DMS 273 treated with DMSO at 0.1 percent for 48 hours (cell line): Measurements from ENCODE around the gene PSAP.
"Not testable (repeated sequence)": the region's sequence is repeated elsewhere in the genome, so short reads cannot be mapped to it uniquely, and the experiment has no call there.

Experiments used
- DNase-seq: peaks from one replicate; lab custom pipeline; 2025; lab: John Stamatoyannopoulos, UW

PSAP gene

DNA sequence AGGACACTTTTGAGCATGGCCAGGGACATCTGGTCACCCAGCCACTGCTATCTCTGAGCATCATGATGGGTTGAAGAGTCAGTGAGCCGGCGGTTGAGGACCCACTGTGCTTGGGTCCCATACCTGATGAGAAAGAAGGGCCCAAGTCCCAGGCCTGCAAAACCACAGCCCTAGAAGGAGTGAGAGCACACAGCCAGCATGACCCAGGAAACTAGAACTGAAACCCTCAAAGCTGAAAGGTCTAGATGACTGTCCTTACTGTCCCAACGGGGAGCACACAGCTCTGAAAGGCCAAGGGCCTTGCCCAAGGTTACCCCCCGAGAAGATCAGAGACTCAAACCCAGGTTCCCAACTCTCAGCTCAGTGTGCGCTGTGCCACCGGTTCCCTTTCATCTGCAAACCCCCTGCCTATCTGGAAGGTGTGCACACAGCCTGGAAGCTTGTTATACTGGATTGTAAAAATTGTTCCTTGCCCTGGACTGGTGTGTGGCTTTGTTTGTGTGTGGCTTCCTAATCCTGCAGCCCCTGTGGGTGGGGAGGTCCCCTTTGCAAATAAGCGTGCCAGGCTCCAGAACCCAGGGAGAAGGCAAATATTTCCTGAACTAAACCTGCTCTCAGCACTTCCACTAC lies 22.6 kb upstream of the PSAP start:
- no peak for DNase-seq

GRCh38 chr10:71869601-71870000 lies 18.6 kb upstream of the PSAP start:
- not testable (repeated sequence) for DNase-seq

DNA sequence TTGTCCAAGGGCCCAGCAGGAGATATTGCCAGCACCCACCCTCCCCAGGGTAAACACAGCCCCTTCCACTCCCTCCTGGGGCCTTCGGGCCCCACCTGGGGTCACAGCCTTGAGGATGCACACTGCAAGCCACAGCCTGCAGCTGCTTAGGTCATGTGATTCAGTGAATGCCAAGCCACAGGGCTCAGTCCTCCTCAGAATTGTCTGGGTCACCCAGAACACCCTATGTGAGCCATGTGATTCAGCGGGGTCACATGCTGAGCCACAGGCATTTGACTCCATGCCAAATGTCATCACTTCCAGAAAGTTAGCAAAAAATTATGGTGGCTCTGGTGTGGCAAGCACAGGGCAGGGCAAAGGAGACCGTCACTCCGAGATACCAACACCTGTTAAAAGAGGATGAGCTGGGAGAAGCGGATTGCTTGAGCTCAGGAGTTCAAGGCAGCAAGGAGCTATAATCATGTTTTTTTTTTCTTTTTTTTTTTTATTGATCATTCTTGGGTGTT lies 17.2 kb upstream of the PSAP start:
- no peak for DNase-seq

DNA sequence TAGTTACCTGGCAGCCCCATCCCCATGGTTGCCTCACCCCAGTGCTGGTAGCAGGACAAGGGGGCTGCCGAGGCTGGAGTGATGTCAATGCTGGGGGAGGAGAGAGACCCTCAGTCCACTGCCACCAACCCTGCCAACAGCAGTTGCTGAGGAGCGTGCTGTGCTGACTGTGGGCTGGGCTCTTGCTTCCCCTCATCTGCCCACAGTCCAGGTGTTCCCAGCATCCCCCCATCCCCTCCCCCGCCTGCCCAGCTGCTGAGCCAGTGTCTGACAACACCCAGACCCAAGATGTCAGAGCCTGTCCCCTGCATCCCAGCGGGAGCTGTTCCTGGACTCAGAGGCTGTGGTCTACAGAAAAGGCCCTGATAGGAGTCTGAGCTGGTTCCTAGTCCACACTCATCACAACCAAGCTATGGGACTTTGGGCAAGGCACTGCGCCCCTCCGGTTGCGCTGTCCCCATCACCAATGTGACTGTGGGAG lies 14.6 kb upstream of the PSAP start:
- DNase-seq, result no peak

- no peak for DNase-seq
These were observed 13.9 kb upstream of the PSAP start for GRCh38 chr10:71864911-71865361.

GRCh38 chr10:71863203-71863602 lies 12.2 kb upstream of the PSAP start:
- DNase-seq, result no peak

DNA sequence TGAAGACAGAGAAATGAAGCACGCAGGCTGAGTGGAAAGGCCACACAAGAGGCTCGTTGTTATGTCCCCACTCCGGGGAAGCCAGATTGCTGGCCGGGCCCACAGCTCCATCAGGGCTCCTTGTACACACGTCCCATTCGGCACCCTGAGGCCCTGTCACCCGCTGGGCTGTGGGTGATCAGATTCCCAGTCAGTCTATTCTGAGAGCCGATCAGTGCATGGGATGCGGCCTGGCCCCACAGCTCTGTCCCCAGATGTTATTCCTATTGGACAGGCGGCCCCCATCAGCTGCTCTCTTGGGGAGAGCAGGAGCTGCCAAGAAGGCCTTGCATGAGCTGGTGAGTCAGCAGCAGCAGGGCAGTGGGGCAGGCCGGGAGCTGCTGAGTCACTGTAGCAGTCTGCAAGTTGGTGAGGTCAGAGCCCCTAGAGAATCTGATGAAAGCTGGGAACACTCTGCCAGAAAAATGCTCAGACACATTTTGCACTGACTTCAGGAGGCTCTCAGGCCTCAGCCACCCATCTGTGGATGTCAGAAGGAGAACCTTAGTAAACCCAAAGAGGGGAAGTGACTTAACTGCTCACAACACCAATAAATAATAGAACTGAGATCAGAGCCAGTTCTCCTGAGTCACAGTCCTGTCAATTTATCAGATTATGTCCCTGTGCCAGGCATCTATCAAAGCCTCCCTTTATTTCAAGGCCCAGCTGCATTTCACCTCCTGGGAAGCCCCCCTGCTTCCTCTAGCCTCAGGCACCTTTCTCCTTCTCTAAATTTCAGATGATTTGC lies 9.4 kb upstream of the PSAP start:
- DNase-seq, result peak; percentile 83

DNA sequence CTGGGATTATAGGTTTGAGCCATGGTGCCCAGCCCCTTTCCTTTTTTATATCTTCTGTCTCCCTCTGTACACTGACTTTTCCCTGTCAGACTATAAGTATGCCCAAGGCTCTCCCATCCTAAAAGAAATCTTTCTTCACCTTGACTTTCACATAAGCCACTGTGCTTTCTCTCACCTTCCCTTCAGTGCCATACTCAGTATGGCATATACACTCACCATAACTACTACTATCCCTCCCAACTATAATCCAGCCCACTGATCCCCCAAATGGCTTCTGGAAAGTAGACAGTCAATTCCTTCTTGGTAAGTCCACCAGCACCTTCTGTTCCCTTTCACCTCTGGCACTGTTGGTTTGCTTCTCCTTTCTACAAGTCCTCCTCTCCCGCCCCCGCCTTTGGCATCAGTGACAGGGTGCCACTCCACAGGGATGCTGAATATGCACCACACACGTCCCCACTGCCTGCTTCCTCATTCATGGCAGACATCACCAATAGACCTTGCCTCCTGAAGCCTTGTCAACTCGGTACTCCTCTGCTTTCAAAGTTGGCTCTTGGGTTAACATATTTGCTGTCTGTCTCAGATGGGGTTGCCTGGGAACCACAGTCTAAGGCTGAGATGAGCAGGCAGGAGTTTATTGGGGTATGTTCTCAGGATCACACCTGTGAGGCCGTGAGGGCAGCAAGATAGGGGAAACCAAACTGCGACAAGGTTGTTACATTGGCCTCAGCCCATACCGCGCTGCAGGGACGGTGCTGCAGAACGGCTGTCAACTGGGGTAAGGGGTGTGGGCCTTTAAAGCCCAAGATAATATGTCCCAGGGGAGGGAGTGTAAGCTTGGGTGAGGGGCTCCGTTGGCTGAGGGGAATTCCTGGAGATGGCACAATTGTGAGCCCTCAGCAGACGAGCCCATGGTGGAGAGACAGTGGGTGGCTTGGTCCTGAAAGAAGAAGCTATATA lies 7.2 kb upstream of the PSAP start:
- no peak for DNase-seq

DNA sequence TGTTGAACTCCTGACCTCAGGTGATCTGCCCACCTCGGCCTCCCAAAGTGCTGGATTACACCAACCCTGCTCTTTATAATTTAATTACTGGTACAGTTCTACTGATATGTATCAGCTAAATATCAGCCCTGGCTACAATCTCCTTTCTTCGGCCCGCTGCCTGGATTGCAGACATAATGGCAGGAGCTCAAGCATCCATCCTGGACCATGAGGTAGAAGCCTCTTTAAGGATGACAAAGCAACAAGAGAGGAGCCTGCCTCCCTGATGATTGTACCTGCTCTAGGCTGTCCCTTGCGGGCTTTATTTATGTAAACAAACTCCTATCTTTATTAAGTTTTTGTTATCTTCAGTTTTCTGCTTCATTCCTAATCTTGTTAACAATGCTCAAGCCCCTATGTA lies 5.6 kb upstream of the PSAP start:
- no peak for DNase-seq

- DNase-seq, result no peak
These were observed 3.0 kb upstream of the PSAP start for GRCh38 chr10:71854031-71854430.

DNA sequence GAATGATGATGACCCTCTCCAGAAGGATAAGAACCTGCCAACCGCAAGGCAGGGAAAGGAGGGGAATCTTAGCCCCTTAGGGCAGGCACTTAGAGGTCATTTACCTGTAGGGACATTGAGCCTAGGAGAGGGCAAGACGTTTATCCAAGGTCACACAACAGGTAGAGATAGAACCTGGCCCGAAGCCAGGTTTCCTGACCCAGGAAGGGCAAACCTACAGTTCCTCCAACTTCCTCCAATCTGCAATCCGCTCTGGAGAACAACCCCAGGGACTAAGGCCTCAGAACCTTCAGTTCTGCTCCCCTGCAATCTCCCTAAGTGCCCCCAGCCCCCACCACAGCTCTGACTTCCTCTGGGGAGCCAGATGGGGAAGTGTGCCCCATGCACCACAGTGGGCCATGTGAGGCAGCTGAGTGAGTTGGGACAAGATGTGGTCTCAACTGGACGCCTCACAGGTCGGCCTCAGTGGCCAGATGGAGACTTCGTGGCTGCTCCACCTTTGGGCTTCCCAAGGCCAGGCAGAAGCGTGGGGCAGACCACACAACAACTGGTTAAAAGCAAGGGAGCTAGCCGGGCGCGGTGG lies 1.4 kb upstream of the PSAP start:
- DNase-seq, result no peak

DNA sequence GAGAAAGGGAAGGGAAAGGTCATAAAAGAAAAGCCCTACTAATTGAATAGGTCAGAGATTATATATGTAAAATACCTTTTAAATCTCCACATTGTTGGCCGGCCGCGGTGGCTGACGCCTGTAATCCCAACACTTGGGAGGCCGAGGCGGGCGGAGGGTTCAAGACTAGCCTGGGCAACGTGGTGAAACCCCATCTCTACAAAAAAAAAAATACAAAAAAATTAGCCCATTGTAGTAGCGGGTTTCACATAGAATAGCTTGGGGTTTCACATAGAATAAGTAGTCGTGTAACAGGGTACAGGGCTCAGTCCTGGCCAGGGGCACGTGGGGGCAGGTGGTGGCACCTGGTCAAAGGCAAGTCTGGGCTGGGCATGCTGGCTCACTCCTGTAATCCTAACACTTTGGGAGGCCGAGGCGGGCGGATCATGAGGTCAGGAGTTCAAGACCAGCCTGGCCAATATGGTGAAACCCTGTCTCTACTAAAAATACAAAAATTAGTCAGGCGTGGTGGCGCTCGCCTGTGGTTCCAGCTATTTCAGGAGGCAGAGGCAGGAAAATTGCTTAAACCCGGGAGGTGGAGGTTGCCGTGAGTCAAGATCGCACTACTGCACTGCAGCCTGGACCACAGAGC lies 529 bp upstream of the PSAP start:
- not testable (repeated sequence) for DNase-seq

- no peak for DNase-seq
These were observed 869 bp downstream of the PSAP start for GRCh38 chr10:71850021-71850742.

DNA sequence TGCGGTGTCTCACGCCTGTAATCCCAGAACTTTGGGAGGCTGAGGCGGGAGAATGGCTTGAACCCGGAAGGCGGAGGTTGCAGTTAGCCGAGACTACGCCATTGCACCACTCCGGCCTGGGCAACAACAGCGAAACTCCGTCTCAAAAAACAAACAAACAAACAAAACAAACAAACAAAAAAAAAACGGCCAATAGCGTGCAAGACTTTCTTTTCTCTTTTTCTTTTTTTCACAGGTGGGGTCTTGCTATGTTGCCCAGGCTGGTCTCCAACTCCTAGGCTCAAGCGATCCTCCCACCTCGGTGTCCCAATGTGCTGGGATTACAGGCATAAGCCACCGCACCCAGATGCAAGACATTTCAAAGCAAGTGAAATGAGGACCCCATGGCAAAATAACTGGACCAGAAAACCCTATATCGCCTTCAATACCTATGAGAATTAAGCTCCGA lies 1.6 kb downstream of the PSAP start:
- DNase-seq, result no peak

DNA sequence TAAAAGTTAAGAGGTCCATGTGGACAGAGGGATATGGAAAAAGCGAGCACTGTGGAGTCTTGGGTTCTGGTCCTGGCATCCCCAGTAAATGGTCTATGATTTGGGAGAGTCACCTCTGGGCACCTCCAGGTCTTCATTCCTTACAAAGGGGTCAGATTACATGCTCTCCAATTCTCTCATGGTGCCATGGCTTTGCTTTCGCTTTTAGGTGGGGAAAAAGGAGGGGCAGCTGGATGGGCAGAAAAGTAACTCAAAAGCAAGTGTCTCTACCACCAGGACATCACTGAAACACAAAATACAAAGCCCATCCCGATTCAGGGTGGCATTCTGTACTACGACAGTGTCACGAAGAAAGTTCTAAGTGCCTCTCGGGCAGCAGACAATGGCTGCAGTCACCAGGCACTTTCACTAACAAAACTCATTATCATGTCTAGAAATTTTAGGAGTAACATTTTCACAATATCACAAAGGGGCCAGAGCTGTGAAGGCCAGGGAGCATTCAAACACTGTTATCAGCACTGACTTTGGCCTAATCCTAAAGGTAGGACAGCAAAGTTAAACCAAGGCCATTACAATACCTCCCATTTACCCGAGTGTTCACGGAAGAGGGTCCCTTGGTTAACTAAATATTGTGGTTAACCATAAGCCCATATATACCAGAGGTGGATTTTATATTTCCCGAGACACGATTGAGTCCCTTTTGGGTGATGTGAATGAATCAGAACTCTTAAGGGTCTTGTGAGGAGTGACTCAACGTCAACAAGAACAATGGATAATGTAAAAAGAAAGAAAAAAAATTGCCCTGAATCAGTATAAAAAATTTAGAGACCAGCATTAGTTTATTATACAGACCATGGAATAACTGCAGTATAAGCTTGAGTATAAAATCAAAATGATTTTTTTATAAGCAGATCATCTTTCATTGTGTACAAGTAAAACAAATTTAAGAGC lies 2.5 kb downstream of the PSAP start:
- DNase-seq, result no peak

- no peak for DNase-seq
These were observed 3.6 kb downstream of the PSAP start for GRCh38 chr10:71847418-71847817.

- DNase-seq, result no peak
These were observed 4.2 kb downstream of the PSAP start for GRCh38 chr10:71846816-71847215.

GRCh38 chr10:71845410-71846405 lies 5.3 kb downstream of the PSAP start:
- no peak for DNase-seq
